ENCODE data around the gene ALS2CL. TPM values are rescaled to one million over a fixed set of nuclear protein-coding genes. Genes with fewer than 3 reads are reported as not detected.

The ALS2CL gene
- total RNA-seq, 1 donor from 2014 or later, result 6.2 TPM

DNA sequence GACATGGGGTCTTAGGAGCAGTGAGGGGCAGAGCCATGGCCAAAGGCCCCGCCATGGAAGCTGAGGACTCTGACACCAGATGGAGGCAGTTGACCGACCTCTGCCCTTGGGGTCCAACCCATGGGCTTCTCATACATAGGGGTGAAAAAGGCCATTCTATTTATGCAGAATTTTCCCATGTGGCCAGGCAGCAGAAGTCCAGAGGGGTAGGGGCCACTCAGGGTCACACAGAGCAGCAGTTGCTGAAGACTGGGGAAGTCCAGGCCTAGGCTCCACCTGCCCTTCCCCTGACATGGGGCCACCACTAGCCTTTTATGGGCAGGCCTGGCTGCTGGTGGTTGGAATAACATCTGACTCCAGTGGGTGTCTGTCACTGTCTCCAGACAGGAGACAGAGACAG is 17.8 kb upstream of the ALS2CL start:
- no peak overlapping the region for H3K27ac Mint-ChIP-seq
- H3K9me3 Mint-ChIP-seq, result no peaks in the 10 kb centered on the region
- no peaks in the 10 kb centered on the region for H3K36me3 Mint-ChIP-seq
- TF ChIP-seq, protein P1, sequence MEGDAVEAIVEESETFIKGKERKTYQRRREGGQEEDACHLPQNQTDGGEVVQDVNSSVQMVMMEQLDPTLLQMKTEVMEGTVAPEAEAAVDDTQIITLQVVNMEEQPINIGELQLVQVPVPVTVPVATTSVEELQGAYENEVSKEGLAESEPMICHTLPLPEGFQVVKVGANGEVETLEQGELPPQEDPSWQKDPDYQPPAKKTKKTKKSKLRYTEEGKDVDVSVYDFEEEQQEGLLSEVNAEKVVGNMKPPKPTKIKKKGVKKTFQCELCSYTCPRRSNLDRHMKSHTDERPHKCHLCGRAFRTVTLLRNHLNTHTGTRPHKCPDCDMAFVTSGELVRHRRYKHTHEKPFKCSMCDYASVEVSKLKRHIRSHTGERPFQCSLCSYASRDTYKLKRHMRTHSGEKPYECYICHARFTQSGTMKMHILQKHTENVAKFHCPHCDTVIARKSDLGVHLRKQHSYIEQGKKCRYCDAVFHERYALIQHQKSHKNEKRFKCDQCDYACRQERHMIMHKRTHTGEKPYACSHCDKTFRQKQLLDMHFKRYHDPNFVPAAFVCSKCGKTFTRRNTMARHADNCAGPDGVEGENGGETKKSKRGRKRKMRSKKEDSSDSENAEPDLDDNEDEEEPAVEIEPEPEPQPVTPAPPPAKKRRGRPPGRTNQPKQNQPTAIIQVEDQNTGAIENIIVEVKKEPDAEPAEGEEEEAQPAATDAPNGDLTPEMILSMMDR (IDR thresholded peaks at IDR 0.05; ENCODE audit: unreplicated experiment), result no peak
- peaks cover 4% of the 10 kb centered on the region for H3K4me1 Mint-ChIP-seq
- no peak overlapping the region for H3K4me3 Mint-ChIP-seq
- H3K27me3 Mint-ChIP-seq (ENCODE audit: low read depth), result peaks cover 1% of the 10 kb centered on the region
- no peak for DNase-seq (ENCODE audit: low spot score in 2 of 2, unreplicated experiment in 2 of 2)

DNA sequence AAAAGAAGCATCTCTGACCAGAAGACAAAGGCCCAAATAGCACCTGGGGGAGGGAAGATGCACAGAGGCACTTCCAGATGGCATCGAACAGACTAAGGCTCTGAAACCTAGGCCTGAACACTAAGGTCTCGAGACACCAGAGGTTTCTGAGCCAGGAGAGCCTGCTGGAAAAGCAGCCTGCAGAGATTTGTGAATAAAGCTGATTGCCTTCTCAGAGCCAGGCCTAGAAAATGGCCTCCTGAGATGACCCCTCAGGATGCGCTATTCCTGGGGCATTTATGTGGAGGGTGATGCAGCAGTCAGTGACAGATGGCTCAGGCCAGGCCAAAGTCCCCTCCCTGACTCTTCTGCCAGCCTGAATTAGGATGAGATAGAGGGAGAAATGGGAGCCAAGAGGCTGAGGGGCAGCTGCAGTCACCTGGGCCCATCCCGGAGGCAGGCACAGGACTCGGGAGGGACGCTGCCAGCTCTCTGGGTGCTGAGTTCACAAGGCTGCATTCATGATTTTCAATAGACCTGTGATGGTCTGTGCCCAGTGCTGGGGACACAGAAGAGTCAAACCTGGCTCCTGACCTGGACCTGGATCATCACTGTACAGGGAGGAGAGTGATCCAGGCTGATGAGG is 17.3 kb upstream of the ALS2CL start:
- no peak overlapping the region for H3K4me3 Mint-ChIP-seq
- peaks cover 6% of the 10 kb centered on the region for H3K4me1 Mint-ChIP-seq

DNA sequence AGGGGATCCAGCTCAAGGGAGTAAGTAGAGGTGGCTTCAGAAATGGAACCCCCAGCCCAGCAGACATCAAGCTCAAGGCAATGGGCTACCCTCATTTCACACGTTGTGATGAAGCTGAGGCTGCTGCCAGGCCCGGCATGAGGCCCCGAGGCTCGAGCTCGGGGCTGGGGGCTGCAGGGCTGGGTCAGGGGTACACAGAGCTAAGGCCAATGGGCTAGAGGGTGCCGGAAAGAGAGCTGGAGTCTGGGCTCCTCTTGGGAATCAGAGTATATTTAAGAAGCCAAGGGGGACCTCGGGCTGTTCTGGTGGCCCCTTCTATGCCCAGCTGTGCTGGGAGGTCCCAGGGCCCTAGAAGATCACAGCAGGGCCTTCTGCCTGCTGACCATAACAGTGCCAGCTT is 16.8 kb upstream of the ALS2CL start:
- Mint-ChIP-seq H3K27ac (no peak overlapping the region), H3K27me3 (ENCODE audit: low read depth) (peaks cover 2% of the 10 kb centered on the region), H3K36me3 (no peaks in the 10 kb centered on the region), H3K9me3 (no peaks in the 10 kb centered on the region), H3K4me3 (no peak overlapping the region), H3K4me1 (peaks cover 6% of the 10 kb centered on the region)
- TF ChIP-seq, protein P1 (IDR thresholded peaks at IDR 0.05; ENCODE audit: unreplicated experiment), result no peak
- no peak for DNase-seq (ENCODE audit: low spot score in 2 of 2, unreplicated experiment in 2 of 2)

More for the DNA sequence above, 17.3 kb upstream of the ALS2CL start:
- H3K27me3 Mint-ChIP-seq (ENCODE audit: low read depth), result peaks cover 2% of the 10 kb centered on the region
- TF ChIP-seq, protein P1 (IDR thresholded peaks at IDR 0.05; ENCODE audit: unreplicated experiment), result no peak
- no peak overlapping the region for H3K27ac Mint-ChIP-seq
- no peaks in the 10 kb centered on the region for H3K9me3 Mint-ChIP-seq
- H3K36me3 Mint-ChIP-seq, result no peaks in the 10 kb centered on the region
- DNase-seq (ENCODE audit: low spot score in 2 of 2, unreplicated experiment in 2 of 2), result no peak

DNA sequence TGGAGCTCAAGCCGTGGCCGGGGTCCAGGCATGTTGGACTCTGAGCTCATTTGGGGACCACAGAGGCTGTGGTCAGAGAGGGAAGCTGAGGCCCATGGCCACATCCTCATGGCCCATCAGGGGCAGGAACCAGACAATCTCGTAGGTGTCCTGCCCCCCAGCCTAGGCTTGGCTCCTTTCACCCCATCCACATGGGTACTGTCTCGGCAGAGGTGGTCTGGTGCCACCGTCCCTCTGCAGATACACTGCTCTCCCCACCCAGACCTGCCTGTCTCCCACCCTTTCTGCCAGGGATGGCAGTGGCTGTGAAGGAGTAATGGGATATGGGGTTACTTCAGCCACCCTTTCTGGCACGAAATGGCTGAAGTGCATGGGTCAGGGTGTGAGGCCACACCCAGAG is 16.2 kb upstream of the ALS2CL start:
- Mint-ChIP-seq H3K9me3 (no peaks in the 10 kb centered on the region), H3K4me1 (peaks cover 6% of the 10 kb centered on the region), H3K36me3 (no peaks in the 10 kb centered on the region), H3K4me3 (no peak overlapping the region), H3K27me3 (ENCODE audit: low read depth) (peaks cover 2% of the 10 kb centered on the region), H3K27ac (no peak overlapping the region)
- TF ChIP-seq, protein P1 (IDR thresholded peaks at IDR 0.05; ENCODE audit: unreplicated experiment), result no peak
- no peak for DNase-seq (ENCODE audit: low spot score in 2 of 2, unreplicated experiment in 2 of 2)

DNA sequence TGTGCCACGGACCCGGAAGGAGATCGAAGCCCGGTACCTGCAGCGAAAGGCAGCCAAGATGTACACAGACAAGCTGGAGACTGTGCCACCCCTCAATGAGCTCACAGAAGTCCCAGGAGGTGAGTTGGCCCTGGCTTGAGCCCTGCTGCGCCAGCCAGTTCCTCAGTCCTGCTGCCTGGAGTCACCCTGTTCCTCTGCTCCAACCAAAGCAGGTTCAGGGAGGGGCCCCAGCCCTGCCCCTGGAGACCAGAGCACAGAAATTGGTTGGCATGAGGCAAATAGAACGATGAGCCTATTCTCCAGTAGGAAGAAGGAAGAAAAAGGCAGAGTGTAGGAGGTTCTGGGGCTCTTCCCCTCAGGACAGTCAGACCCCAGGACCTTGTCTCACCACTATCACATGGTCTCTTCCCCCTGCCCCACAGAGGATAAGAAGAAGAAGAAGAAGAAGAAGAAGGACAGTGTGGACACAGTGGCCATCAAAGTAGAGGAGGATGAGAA is 15.7 kb upstream of the ALS2CL start:
- TF ChIP-seq, protein P1 (IDR thresholded peaks at IDR 0.05; ENCODE audit: unreplicated experiment), result no peak
- H3K36me3 Mint-ChIP-seq, result no peaks in the 10 kb centered on the region
- H3K27ac Mint-ChIP-seq, result no peak overlapping the region
- no peak for DNase-seq (ENCODE audit: low spot score in 2 of 2, unreplicated experiment in 2 of 2)
- H3K9me3 Mint-ChIP-seq, result no peaks in the 10 kb centered on the region
- peaks cover 2% of the 10 kb centered on the region for H3K27me3 Mint-ChIP-seq (ENCODE audit: low read depth)
- H3K4me1 Mint-ChIP-seq, result peaks cover 6% of the 10 kb centered on the region
- H3K4me3 Mint-ChIP-seq, result no peak overlapping the region

Data from mesothelial cell of epicardium (in vitro differentiated cells).